Uterus (tissue), 4 donors: ENCODE data around the gene RASA3. TPM values are rescaled to one million over a fixed set of nuclear protein-coding genes. Genes with fewer than 3 reads are reported as not detected.

Source experiments
- DNase-seq, 2 donors: peaks; one replicate each; pipeline ENCODE4 v3.0.0-alpha.2; 2019 to 2020
- H3K27ac ChIP-seq, 2 donors: fragments of 200-600 bp; sonication (generic); 1 replicate in 1 of 2; 2 replicates in 1 of 2; pipeline ENCODE4 v1.5.1; 2016 to 2018
- H3K27me3 ChIP-seq, 2 donors: fragments of 200-600 bp; sonication (generic); one replicate each; pipeline ENCODE4 v1.5.1; 2018 to 2019; ENCODE audit warnings: control low read depth in 1 of 2
- H3K36me3 ChIP-seq, 2 donors: fragments of 200-600 bp; sonication (generic); one replicate each; pipeline ENCODE4 v1.5.1; 2019; ENCODE audit warnings: control low read depth in 1 of 2
- H3K4me1 ChIP-seq, 2 donors: fragments of 200-600 bp; sonication (generic); one replicate each; pipeline ENCODE4 v1.5.1; 2018 to 2019; ENCODE audit warnings: control low read depth in 1 of 2
- H3K4me3 ChIP-seq, 2 donors: fragments of 200-600 bp; sonication (generic); 1 replicate in 1 of 2; 2 replicates in 1 of 2; pipeline ENCODE4 v1.5.1; 2018 to 2019; ENCODE audit warnings: mild to moderate bottlenecking in 1 of 2
- H3K9me3 ChIP-seq, 2 donors: fragments of 200-600 bp; sonication (generic); one replicate each; pipeline ENCODE4 v1.5.1; 2019; ENCODE audit warnings: control low read depth in 1 of 2
- POLR2A ChIP-seq, 2 donors: fragments of 450-650 bp; IDR thresholded peaks; one replicate each; pipeline ENCODE4 v1.6.1; 2016; ENCODE audit warnings: antibody characterized with exemption in 2 of 2, mild to moderate bottlenecking in 1 of 2, moderate library complexity in 1 of 2
- intact Hi-C: fragments of 100-400 bp; cut with DNase I; formaldehyde crosslinking; loops from one replicate; pipeline ENCODE4 v1.15.1; 2023; ENCODE audit warnings: low total_unique reads
- total RNA-seq, 4 donors: library from RNA; depleted of rRNA in 3 of 4; stranded (reverse); fragments of >200 nt in 3 of 4; gene quantifications; one replicate each; pipeline versions ENCODE4 v1.1.0 to v1.2.4, GENCODE V29; 2014 to 2023
- TF ChIP-seq, protein P1 (sequence below), 4 experiments: fragments of 200-600 bp in 2 of 4; fragments of 450-650 bp in 2 of 4; sonication (generic) in 2 of 4; IDR thresholded peaks; one replicate each; pipeline ENCODE4 v1.5.1; 2016 to 2019; ENCODE audit warnings: antibody characterized with exemption in 4 of 4, mild to moderate bottlenecking in 2 of 4, moderate library complexity in 1 of 4
- donor health status: DM: yes; HTN: yes; CAD: no.

RASA3 gene
- total RNA-seq, 4 donors from 2014 or later: 8.5 to 31.6 (median 17.2) TPM

- DNase-seq: no peak
- no peaks in the 10 kb centered on the region for H3K27me3 ChIP-seq
- TF ChIP-seq, protein P1, sequence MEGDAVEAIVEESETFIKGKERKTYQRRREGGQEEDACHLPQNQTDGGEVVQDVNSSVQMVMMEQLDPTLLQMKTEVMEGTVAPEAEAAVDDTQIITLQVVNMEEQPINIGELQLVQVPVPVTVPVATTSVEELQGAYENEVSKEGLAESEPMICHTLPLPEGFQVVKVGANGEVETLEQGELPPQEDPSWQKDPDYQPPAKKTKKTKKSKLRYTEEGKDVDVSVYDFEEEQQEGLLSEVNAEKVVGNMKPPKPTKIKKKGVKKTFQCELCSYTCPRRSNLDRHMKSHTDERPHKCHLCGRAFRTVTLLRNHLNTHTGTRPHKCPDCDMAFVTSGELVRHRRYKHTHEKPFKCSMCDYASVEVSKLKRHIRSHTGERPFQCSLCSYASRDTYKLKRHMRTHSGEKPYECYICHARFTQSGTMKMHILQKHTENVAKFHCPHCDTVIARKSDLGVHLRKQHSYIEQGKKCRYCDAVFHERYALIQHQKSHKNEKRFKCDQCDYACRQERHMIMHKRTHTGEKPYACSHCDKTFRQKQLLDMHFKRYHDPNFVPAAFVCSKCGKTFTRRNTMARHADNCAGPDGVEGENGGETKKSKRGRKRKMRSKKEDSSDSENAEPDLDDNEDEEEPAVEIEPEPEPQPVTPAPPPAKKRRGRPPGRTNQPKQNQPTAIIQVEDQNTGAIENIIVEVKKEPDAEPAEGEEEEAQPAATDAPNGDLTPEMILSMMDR (IDR thresholded peaks at IDR 0.05): no peak
- no peak for TF ChIP-seq POLR2A (IDR thresholded peaks at IDR 0.05)
- no peaks in the 10 kb centered on the region for H3K36me3 ChIP-seq
- intact Hi-C loops: no loop called here
- no peaks in the 10 kb centered on the region for H3K9me3 ChIP-seq
- no peak overlapping the region for H3K27ac ChIP-seq
- no peaks in the 10 kb centered on the region for H3K4me1 ChIP-seq
- H3K4me3 ChIP-seq: no peak overlapping the region
Observed at GRCh38 chr13:113967729-113968462, 164.5 kb downstream of the RASA3 start.

GRCh38 chr13:113967206-113967720, 165.2 kb downstream of the RASA3 start:
- no peaks in the 10 kb centered on the region for H3K36me3 ChIP-seq
- no peaks in the 10 kb centered on the region for H3K4me1 ChIP-seq
- intact Hi-C loops: no loop called here
- no peak overlapping the region for H3K27ac ChIP-seq
- DNase-seq: no peak
- H3K27me3 ChIP-seq: no peaks in the 10 kb centered on the region
- no peak overlapping the region for H3K4me3 ChIP-seq
- no peaks in the 10 kb centered on the region for H3K9me3 ChIP-seq
- TF ChIP-seq, protein P1 (IDR thresholded peaks at IDR 0.05): no peak
- TF ChIP-seq POLR2A (IDR thresholded peaks at IDR 0.05): no peak

DNA sequence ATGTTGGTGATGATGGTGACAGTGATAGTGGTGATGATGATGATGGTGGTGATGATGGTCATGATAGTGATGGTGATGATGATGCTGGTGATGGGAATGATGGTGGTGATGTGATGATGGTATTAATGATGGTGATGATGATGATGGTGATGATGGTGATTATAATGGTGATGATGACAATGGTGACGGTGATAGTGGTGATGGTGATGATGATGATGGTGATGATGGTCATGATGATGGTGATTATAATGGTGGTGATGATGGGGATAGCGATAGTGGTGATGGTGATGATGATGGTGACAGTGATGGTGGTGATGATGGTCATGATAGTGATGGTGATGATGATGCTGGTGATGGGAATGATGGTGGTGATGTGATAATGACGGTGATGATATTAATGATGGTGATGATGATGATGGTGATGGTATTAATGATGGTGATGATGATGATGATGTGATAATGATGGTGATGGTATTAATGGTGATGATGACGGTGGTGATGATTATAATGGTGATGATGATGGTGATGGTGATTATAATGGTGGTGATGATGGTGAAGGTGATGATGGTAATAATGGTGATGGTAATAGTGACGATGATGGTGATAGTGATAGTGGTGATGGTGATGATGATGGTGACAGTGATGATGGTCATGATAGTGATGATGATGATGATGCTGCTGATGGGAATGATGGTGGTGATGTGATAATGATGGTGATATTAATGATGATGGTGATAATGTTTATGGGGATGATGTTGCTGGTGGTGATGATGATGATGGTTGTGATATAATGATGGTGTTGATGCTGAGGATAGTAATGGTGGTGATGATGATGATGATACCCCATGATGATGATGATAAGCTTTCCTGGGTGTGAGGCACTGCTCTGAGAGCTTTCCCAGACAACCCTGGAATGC, 166.2 kb downstream of the RASA3 start:
- no peak for TF ChIP-seq POLR2A (IDR thresholded peaks at IDR 0.05)
- TF ChIP-seq, protein P1 (IDR thresholded peaks at IDR 0.05): no peak
- H3K4me1 ChIP-seq: no peaks in the 10 kb centered on the region
- no peaks in the 10 kb centered on the region for H3K27me3 ChIP-seq
- H3K36me3 ChIP-seq: no peaks in the 10 kb centered on the region
- intact Hi-C loops: no loop called here
- no peak for DNase-seq
- H3K27ac ChIP-seq: no peak overlapping the region
- no peak overlapping the region for H3K4me3 ChIP-seq
- no peaks in the 10 kb centered on the region for H3K9me3 ChIP-seq

GRCh38 chr13:113965383-113965874, 167.0 kb downstream of the RASA3 start:
- Histone ChIP-seq H3K4me1 (no peaks in the 10 kb centered on the region), H3K4me3 (no peak overlapping the region), H3K27me3 (no peaks in the 10 kb centered on the region), H3K36me3 (no peaks in the 10 kb centered on the region), H3K27ac (no peak overlapping the region), H3K9me3 (no peaks in the 10 kb centered on the region)
- TF ChIP-seq, protein P1 (IDR thresholded peaks at IDR 0.05): no peak
- TF ChIP-seq POLR2A (IDR thresholded peaks at IDR 0.05): no peak
- intact Hi-C loops: no loop called here
- DNase-seq: no peak
